Body of pancreas (tissue), 4 donors: Measurements from ENCODE around the gene GPN1. TPM values are rescaled to one million over a fixed set of nuclear protein-coding genes. Genes with fewer than 3 reads are reported as not detected.
"Not testable (repeated sequence)": the region's sequence is repeated elsewhere in the genome, so short reads cannot be mapped to it uniquely, and the experiment has no call there.

Source experiments
- ATAC-seq: fragments of 150-250 bp; one replicate; pipeline ENCODE4 v1.9.1; 2016
- DNase-seq, 4 donors: peaks; one replicate each; pipeline ENCODE4 v3.0.0-alpha.2; 2019
- H3K27ac ChIP-seq, 4 donors: fragments of 200-600 bp; sonication (generic); 1 replicate in 3 of 4; 2 replicates in 1 of 4; pipeline versions ENCODE4 v1.5.1 to v1.6.1; 2016 to 2019; ENCODE audit warnings: mild to moderate bottlenecking in 1 of 4, mixed read lengths in 1 of 4, moderate library complexity in 1 of 4
- H3K27me3 ChIP-seq, 2 donors: fragments of 200-600 bp; sonication (generic); one replicate each; pipeline ENCODE4 v1.6.0; 2016; ENCODE audit warnings: mild to moderate bottlenecking in 1 of 2
- H3K36me3 ChIP-seq, 2 donors: fragments of 200-600 bp; sonication (generic); replicated peaks in 1 of 2; 2 replicates each; pipeline ENCODE4 v1.5.1; 2016; ENCODE audit warnings: low read depth in 2 of 2; ENCODE audit not compliant: insufficient read depth in 1 of 2
- H3K4me1 ChIP-seq: fragments of 200-600 bp; sonication (generic); one replicate; pipeline ENCODE4 v1.6.0; 2016
- H3K4me3 ChIP-seq, 2 donors: fragments of 200-600 bp; sonication (generic); 1 replicate in 1 of 2; 2 replicates in 1 of 2; pipeline ENCODE4 v1.5.1; 2016 to 2019
- H3K9me3 ChIP-seq, 3 donors: fragments of 200-600 bp; sonication (generic); 1 replicate in 2 of 3; 2 replicates in 1 of 3; pipeline ENCODE4 v1.5.1; 2016
- POLR2A ChIP-seq, 3 donors: fragments of 450-650 bp; IDR thresholded peaks; one replicate each; pipeline ENCODE4 v1.6.1; 2016; ENCODE audit warnings: antibody characterized with exemption in 3 of 3, mild to moderate bottlenecking in 2 of 3
- WGBS, 2 donors: methylation state at CpG; one replicate each; pipeline ENCODE4 v1.1.5; 2017; 5-methylcytosine and 5-hydroxymethylcytosine counted together
- intact Hi-C: fragments of 100-400 bp; cut with DNase I; formaldehyde crosslinking; loops from one replicate; pipeline ENCODE4 v1.15.1; 2023
- total RNA-seq, 2 donors: library from RNA; depleted of rRNA; stranded (reverse); fragments of >200 nt; gene quantifications; one replicate each; pipeline ENCODE4 v1.1.0, GENCODE V29; 2016
- TF ChIP-seq, protein P1 (sequence below), 7 experiments: fragments of 450-650 bp in 4 of 7; fragments of 200-600 bp in 3 of 7; sonication (generic) in 3 of 7; IDR thresholded peaks; one replicate each; pipeline ENCODE4 v1.5.1; 2016 to 2019; ENCODE audit warnings: antibody characterized with exemption in 7 of 7

The GPN1 gene
- total RNA-seq, 2 donors from 2014 or later = 9.9 to 17.9 TPM

DNA sequence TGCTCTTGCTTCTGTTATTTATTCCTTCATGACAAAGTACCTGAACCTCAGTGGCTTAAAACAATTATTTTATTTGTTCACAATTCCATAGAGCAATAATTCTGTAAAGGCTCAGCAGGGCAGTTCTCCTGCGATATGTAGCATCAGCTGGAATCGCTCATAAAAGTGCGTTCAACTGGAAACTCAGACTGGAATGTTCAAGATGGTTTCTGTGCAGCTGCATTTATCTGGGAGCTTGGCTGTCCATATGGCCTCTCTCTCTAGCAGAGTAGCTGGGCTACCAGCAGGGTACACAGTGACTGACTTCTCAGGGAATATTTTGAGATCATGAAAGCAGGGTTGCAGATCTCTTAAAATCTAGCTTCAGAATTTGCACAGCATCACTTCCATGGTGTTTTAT is 13.5 kb upstream of the GPN1 start:
- 95 to 96% methylated on average over 3 of the region's 3 CpGs for WGBS, 2 donors

DNA sequence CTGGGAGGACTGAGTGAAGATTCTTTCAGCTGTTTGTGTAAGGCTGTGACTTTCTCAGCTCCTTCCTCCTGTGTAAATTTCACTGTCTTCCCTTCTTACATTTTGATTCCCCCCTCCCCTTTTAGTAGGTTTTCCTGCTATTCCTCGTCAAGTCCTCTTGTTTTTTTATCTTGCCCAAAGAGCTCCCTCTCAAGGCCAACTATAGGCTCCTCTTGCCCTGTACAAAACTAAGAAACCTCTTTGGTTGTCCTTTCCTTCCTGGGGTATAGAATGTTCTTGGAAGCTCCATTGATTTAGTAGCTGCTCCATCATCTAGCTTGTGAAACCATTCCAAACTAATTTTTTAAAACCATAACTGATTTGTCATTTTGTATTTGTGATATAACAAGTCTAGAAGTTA is 7.3 kb upstream of the GPN1 start:
- WGBS, 2 donors = 68 to 86% methylated on average over 1 of the region's 1 CpG
- no peak overlapping the region for H3K4me3 ChIP-seq
- TF ChIP-seq, protein P1, sequence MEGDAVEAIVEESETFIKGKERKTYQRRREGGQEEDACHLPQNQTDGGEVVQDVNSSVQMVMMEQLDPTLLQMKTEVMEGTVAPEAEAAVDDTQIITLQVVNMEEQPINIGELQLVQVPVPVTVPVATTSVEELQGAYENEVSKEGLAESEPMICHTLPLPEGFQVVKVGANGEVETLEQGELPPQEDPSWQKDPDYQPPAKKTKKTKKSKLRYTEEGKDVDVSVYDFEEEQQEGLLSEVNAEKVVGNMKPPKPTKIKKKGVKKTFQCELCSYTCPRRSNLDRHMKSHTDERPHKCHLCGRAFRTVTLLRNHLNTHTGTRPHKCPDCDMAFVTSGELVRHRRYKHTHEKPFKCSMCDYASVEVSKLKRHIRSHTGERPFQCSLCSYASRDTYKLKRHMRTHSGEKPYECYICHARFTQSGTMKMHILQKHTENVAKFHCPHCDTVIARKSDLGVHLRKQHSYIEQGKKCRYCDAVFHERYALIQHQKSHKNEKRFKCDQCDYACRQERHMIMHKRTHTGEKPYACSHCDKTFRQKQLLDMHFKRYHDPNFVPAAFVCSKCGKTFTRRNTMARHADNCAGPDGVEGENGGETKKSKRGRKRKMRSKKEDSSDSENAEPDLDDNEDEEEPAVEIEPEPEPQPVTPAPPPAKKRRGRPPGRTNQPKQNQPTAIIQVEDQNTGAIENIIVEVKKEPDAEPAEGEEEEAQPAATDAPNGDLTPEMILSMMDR (IDR thresholded peaks at IDR 0.05) = no peak
- no peak for TF ChIP-seq POLR2A (IDR thresholded peaks at IDR 0.05)
- H3K4me1 ChIP-seq = no peaks in the 10 kb centered on the region
- H3K27ac ChIP-seq = no peak overlapping the region
- ATAC-seq = no peak
- DNase-seq = no peak
- no peaks in the 10 kb centered on the region for H3K9me3 ChIP-seq
- H3K27me3 ChIP-seq = no peaks in the 10 kb centered on the region
- H3K36me3 ChIP-seq = peaks cover 4 to 20% of the 10 kb centered on the region in 2 donors
- intact Hi-C loops = no loop called here

More for the DNA sequence above, 13.5 kb upstream of the GPN1 start:
- Histone ChIP-seq H3K9me3 (no peaks in the 10 kb centered on the region), H3K4me3 (no peak overlapping the region), H3K36me3 (peaks cover 0 to 24% of the 10 kb centered on the region in 2 donors), H3K4me1 (no peaks in the 10 kb centered on the region), H3K27me3 (no peaks in the 10 kb centered on the region), H3K27ac (no peak overlapping the region)
- no peak for DNase-seq
- no peak for TF ChIP-seq POLR2A (IDR thresholded peaks at IDR 0.05)
- TF ChIP-seq, protein P1 (IDR thresholded peaks at IDR 0.05) = no peak
- ATAC-seq = no peak
- intact Hi-C loops = no loop called here

DNA sequence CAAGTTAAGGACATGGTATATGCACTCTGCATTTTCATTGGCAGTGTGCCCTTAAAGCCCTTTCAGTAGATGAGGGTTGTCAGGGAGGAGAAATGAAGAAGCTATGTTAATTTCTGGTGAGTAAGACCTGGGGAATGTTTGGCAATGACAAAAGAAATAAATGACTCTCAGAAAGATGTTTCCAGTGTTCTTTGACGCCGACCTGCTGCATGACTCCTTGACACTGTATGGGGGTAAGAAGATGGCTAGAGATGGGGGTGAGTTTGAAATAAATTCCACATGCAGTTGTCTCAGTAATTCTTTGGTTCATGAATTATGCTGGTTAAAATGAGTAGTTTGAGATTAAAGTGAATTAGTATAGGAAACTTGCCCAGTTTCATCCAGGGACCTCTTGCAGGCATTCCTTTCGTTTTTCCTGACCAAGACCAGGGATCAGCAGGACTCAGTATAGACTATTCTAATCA is 5.9 kb upstream of the GPN1 start:
- WGBS, 2 donors = 73 to 82% methylated on average over 3 of the region's 3 CpGs
- no peak overlapping the region for H3K4me3 ChIP-seq
- no peak overlapping the region for H3K27ac ChIP-seq
- TF ChIP-seq POLR2A (IDR thresholded peaks at IDR 0.05) = no peak
- TF ChIP-seq, protein P1 (IDR thresholded peaks at IDR 0.05) = no peak
- no peaks in the 10 kb centered on the region for H3K27me3 ChIP-seq
- no peak for ATAC-seq
- no peak for DNase-seq
- intact Hi-C loops = no loop called here
- peaks cover 4% of the 10 kb centered on the region for H3K4me1 ChIP-seq
- H3K9me3 ChIP-seq = no peaks in the 10 kb centered on the region
- peaks cover 4 to 11% of the 10 kb centered on the region in 2 donors for H3K36me3 ChIP-seq

DNA sequence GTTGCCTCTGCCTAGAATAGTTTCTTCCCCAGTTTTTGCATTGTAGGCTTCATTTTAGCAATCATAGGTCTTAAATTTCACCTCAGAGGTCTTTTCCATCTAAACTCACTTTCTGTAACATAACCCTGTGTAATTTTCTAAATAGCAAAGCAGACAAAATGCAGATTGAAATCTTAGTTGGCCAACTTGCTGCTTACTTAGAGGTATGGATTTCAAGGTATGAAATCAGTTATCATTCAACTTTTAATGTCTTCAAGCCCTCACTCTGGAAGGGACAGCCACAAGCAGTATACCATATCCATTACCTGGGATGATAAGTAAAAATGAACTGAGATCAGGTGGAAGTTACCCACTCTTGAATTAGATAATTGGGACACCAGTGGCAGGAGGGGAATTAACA is 3.9 kb upstream of the GPN1 start:
- no peak for TF ChIP-seq POLR2A (IDR thresholded peaks at IDR 0.05)
- TF ChIP-seq, protein P1 (IDR thresholded peaks at IDR 0.05) = no peak
- Histone ChIP-seq H3K4me3 (no peak overlapping the region), H3K27me3 (no peaks in the 10 kb centered on the region), H3K27ac (no peak overlapping the region), H3K4me1 (peaks cover 14% of the 10 kb centered on the region), H3K36me3 (peaks cover 4 to 6% of the 10 kb centered on the region in 2 donors), H3K9me3 (no peaks in the 10 kb centered on the region)
- ATAC-seq (no peak), DNase-seq (no peak)
- intact Hi-C loops = no loop called here

DNA sequence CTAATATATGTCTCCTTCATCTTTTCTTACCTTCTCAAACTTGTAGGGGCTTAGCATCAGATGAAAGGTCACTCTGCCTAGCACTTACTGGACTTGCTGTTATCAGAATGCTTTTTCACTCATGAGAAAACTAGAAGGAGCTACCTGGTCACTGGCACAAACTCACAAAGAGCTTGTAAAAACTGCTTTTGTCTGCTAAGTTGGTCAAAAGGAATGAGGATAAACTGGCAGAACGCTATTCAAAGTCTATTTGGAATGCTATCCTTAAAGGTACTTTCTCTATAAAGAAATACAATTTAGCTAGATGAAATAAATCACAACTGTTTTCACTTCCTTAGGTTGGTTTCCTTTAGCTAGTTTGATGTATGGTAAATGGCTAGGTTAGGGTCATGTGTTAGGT is 2.5 kb upstream of the GPN1 start:
- H3K4me3 ChIP-seq, H3K27me3 ChIP-seq, H3K9me3 ChIP-seq, ATAC-seq, H3K36me3 ChIP-seq, intact Hi-C loops, DNase-seq: not testable (repeated sequence)
- peaks cover 19% of the 10 kb centered on the region for H3K4me1 ChIP-seq
- peak overlapping the region in 1 of 4 donors; percentile 14 for H3K27ac ChIP-seq
- 88 to 100% methylated on average over 1 of the region's 1 CpG for WGBS, 2 donors

DNA sequence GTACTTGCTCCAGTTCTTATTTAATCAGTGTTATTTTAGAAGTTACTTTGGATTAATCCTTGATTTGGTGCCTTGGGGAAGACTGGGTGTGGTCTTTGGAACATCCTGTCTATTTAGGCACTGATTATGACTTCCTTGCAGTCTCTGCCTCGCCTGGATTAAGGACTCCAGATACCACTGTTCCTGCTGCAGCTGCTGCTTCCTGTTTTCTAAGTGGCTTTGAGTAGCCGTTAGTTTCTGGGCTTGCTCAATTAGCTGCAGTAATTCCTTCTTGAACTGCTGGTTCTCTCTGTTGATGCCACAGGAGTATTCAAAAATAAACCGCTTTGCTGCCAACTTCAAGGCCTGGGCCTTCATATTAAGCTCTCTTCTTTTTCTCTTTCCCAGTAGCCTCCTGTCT is 1.9 kb upstream of the GPN1 start:
- ATAC-seq, H3K9me3 ChIP-seq, H3K36me3 ChIP-seq, intact Hi-C loops, H3K4me3 ChIP-seq, H3K27me3 ChIP-seq: not testable (repeated sequence)
- H3K27ac ChIP-seq = peak overlapping the region in 1 of 4 donors; percentile 14
- H3K4me1 ChIP-seq = peaks cover 19% of the 10 kb centered on the region
- DNase-seq = peak in 1 of 4 donors; percentile 3
- 65 to 71% methylated on average over 3 of the region's 3 CpGs for WGBS, 2 donors
